ENCODE results near the gene GP2.

Gene GP2

DNA sequence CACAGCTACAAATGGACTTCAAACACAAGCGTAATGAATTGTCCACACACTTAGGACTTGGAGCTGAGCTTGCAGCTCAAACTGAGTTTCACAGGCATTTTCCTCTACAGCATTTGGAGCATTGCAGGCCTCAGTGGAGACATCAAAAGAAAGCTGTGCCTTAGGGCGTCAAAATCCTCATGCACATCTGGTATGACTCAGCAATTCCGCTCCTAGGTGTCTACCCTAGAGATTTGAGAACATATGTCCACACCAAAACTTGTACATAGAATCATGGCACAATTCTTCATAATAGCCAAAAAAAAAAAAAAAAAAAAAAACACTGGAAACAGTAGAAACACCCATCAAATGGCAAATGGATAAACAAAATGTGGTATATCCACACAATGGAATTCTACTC lies 47.1 kb downstream of the GP2 start:
- H3K14ac ChIP-seq (ENCODE audit: low read length) = no peak overlapping the region
- H3K79me2 ChIP-seq (ENCODE audit: control insufficient read depth, insufficient read depth, low read length, poor library complexity) = no peaks in the 10 kb centered on the region
- H2BK5ac ChIP-seq (ENCODE audit: low read depth, low read length, poor library complexity) = no peak overlapping the region
- H2AFZ ChIP-seq (ENCODE audit: insufficient read depth, low read length, poor library complexity) = no peak overlapping the region
- H3K27ac ChIP-seq (ENCODE audit: low read depth, low read length) = no peak overlapping the region
- H3K9ac ChIP-seq (ENCODE audit: low read length) = no peak overlapping the region
- no peaks in the 10 kb centered on the region for H3K27me3 ChIP-seq (ENCODE audit: insufficient read depth, low read length)
- no peaks in the 10 kb centered on the region for H3K79me1 ChIP-seq (ENCODE audit: low read length)
- H3K18ac ChIP-seq (ENCODE audit: low read length) = no peak overlapping the region
- no peak overlapping the region for H4K12ac ChIP-seq (ENCODE audit: low read depth, low read length)
- no peaks in the 10 kb centered on the region for H3K36me3 ChIP-seq (ENCODE audit: control insufficient read depth in 1 of 2, insufficient read depth in 2 of 2, low read length in 2 of 2)
- H3K4me2 ChIP-seq (ENCODE audit: low read length) = no peak overlapping the region
- no peak overlapping the region for H2AK5ac ChIP-seq (ENCODE audit: low read length)
- no peak overlapping the region for H4K91ac ChIP-seq (ENCODE audit: low read depth, low read length)
- H3K9me3 ChIP-seq (ENCODE audit: insufficient read depth, low read depth, low read length) = no peaks in the 10 kb centered on the region
- no peak overlapping the region for H2BK120ac ChIP-seq (ENCODE audit: insufficient read depth, low read length, poor library complexity)
- H3K23ac ChIP-seq (ENCODE audit: low read length) = no peak overlapping the region
- no peak overlapping the region for H4K8ac ChIP-seq (ENCODE audit: low read depth, low read length)
- H3K4me1 ChIP-seq (ENCODE audit: control insufficient read depth in 1 of 2, insufficient read depth in 2 of 2, low read length in 2 of 2) = no peaks in the 10 kb centered on the region
- no peak overlapping the region for H3K4ac ChIP-seq (ENCODE audit: low read depth, low read length)
- no CpG with 5 or more reads among the region's 3 CpGs for WGBS (ENCODE audit: extremely low coverage, insufficient coverage, insufficient read length)
- H3K4me3 ChIP-seq (ENCODE audit: low read depth, low read length) = no peak overlapping the region
- DNase-seq = no peak
- H2BK12ac ChIP-seq (ENCODE audit: low read length) = no peak overlapping the region

DNA sequence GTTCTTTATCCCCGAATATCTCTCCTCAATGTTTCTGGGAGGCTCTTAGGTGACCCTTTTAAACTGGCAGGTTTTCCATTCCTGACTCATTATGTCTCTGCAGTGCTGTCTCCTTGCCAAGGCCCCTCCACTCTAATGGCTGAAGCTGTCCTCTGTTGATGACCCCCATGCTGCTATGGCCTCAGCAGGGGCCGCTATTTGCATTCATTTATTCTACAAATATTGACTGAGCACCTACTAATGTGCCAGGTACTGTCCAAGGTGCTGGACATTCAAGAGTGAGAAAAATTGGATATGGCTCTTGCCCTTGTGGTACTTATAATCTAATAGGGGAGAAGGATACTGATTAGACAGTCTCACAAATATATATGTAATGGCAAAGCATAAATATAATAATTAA lies 55.4 kb downstream of the GP2 start:
- H4K12ac ChIP-seq (ENCODE audit: low read depth, low read length) = no peak overlapping the region
- H2AK5ac ChIP-seq (ENCODE audit: low read length) = no peak overlapping the region
- no peak overlapping the region for H3K18ac ChIP-seq (ENCODE audit: low read length)
- H3K27me3 ChIP-seq (ENCODE audit: insufficient read depth, low read length) = no peaks in the 10 kb centered on the region
- no peaks in the 10 kb centered on the region for H3K9me3 ChIP-seq (ENCODE audit: insufficient read depth, low read depth, low read length)
- H3K4ac ChIP-seq (ENCODE audit: low read depth, low read length) = no peak overlapping the region
- H2BK120ac ChIP-seq (ENCODE audit: insufficient read depth, low read length, poor library complexity) = no peak overlapping the region
- no peak overlapping the region for H3K23ac ChIP-seq (ENCODE audit: low read length)
- no CpG with 5 or more reads among the region's 2 CpGs for WGBS (ENCODE audit: extremely low coverage, insufficient coverage, insufficient read length)
- H2AFZ ChIP-seq (ENCODE audit: insufficient read depth, low read length, poor library complexity) = no peak overlapping the region
- no peak overlapping the region for H3K9ac ChIP-seq (ENCODE audit: low read length)
- H3K27ac ChIP-seq (ENCODE audit: low read depth, low read length) = no peak overlapping the region
- no peak overlapping the region for H3K4me3 ChIP-seq (ENCODE audit: low read depth, low read length)
- H3K4me2 ChIP-seq (ENCODE audit: low read length) = no peak overlapping the region
- no peak overlapping the region for H2BK5ac ChIP-seq (ENCODE audit: low read depth, low read length, poor library complexity)
- H4K8ac ChIP-seq (ENCODE audit: low read depth, low read length) = no peak overlapping the region
- H2BK12ac ChIP-seq (ENCODE audit: low read length) = no peak overlapping the region
- no peaks in the 10 kb centered on the region for H3K4me1 ChIP-seq (ENCODE audit: control insufficient read depth in 1 of 2, insufficient read depth in 2 of 2, low read length in 2 of 2)
- H3K14ac ChIP-seq (ENCODE audit: low read length) = no peak overlapping the region
- no peaks in the 10 kb centered on the region for H3K79me1 ChIP-seq (ENCODE audit: low read length)
- H3K79me2 ChIP-seq (ENCODE audit: control insufficient read depth, insufficient read depth, low read length, poor library complexity) = no peaks in the 10 kb centered on the region
- H3K36me3 ChIP-seq (ENCODE audit: control insufficient read depth in 1 of 2, insufficient read depth in 2 of 2, low read length in 2 of 2) = no peaks in the 10 kb centered on the region
- DNase-seq = peak in 1 of 2 donors; percentile 1
- H4K91ac ChIP-seq (ENCODE audit: low read depth, low read length) = no peak overlapping the region

GRCh38 chr16:20268409-20268808 lies 58.9 kb downstream of the GP2 start:
- Histone ChIP-seq H3K27me3 (ENCODE audit: insufficient read depth, low read length) (no peaks in the 10 kb centered on the region), H3K4me1 (ENCODE audit: control insufficient read depth in 1 of 2, insufficient read depth in 2 of 2, low read length in 2 of 2) (no peaks in the 10 kb centered on the region), H2BK12ac (ENCODE audit: low read length) (no peak overlapping the region), H2BK5ac (ENCODE audit: low read depth, low read length, poor library complexity) (no peak overlapping the region), H3K36me3 (ENCODE audit: control insufficient read depth in 1 of 2, insufficient read depth in 2 of 2, low read length in 2 of 2) (no peaks in the 10 kb centered on the region), H2AFZ (ENCODE audit: insufficient read depth, low read length, poor library complexity) (no peak overlapping the region), H4K12ac (ENCODE audit: low read depth, low read length) (no peak overlapping the region), H3K9ac (ENCODE audit: low read length) (no peak overlapping the region), H3K9me3 (ENCODE audit: insufficient read depth, low read depth, low read length) (no peaks in the 10 kb centered on the region), H4K91ac (ENCODE audit: low read depth, low read length) (no peak overlapping the region), H3K4me2 (ENCODE audit: low read length) (no peak overlapping the region), H3K79me2 (ENCODE audit: control insufficient read depth, insufficient read depth, low read length, poor library complexity) (no peaks in the 10 kb centered on the region), H3K4me3 (ENCODE audit: low read depth, low read length) (no peak overlapping the region), H2BK120ac (ENCODE audit: insufficient read depth, low read length, poor library complexity) (no peak overlapping the region), H3K79me1 (ENCODE audit: low read length) (no peaks in the 10 kb centered on the region), H3K14ac (ENCODE audit: low read length) (no peak overlapping the region), H3K23ac (ENCODE audit: low read length) (no peak overlapping the region), H3K4ac (ENCODE audit: low read depth, low read length) (no peak overlapping the region), H3K27ac (ENCODE audit: low read depth, low read length) (no peak overlapping the region), H2AK5ac (ENCODE audit: low read length) (no peak overlapping the region), H3K18ac (ENCODE audit: low read length) (no peak overlapping the region), H4K8ac (ENCODE audit: low read depth, low read length) (no peak overlapping the region)
- DNase-seq = no peak
- WGBS (ENCODE audit: extremely low coverage, insufficient coverage, insufficient read length) = no CpG with 5 or more reads among the region's 5 CpGs

DNA sequence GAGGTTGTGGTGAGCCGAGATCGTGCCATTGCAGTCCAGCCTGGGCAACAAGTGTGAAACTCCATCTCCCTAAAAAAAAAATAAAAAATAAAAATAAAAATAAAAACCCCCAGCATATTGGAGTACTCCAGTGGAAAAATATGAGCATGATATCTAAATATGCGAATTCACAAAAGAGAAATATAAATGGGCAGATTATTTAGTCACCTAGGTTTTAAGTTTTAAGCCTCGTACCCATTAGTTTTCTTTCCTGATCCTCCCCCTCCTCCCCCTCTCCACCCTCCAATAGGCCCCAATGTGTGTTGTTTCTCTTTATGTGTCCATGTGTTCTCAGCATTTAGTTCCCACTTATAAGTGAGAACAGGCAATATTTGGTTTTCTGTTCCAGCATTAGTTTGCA lies 62.3 kb downstream of the GP2 start:
- Histone ChIP-seq H2BK12ac (ENCODE audit: low read length) (no peak overlapping the region), H3K4me2 (ENCODE audit: low read length) (no peak overlapping the region), H2BK120ac (ENCODE audit: insufficient read depth, low read length, poor library complexity) (no peak overlapping the region), H3K36me3 (ENCODE audit: control insufficient read depth in 1 of 2, insufficient read depth in 2 of 2, low read length in 2 of 2) (no peaks in the 10 kb centered on the region), H3K9me3 (ENCODE audit: insufficient read depth, low read depth, low read length) (no peaks in the 10 kb centered on the region), H3K18ac (ENCODE audit: low read length) (no peak overlapping the region), H3K79me1 (ENCODE audit: low read length) (no peaks in the 10 kb centered on the region), H2BK5ac (ENCODE audit: low read depth, low read length, poor library complexity) (no peak overlapping the region), H3K27me3 (ENCODE audit: insufficient read depth, low read length) (no peaks in the 10 kb centered on the region), H3K4ac (ENCODE audit: low read depth, low read length) (no peak overlapping the region), H3K14ac (ENCODE audit: low read length) (no peak overlapping the region), H4K8ac (ENCODE audit: low read depth, low read length) (no peak overlapping the region), H3K23ac (ENCODE audit: low read length) (no peak overlapping the region), H2AFZ (ENCODE audit: insufficient read depth, low read length, poor library complexity) (no peak overlapping the region), H3K4me3 (ENCODE audit: low read depth, low read length) (no peak overlapping the region), H3K4me1 (ENCODE audit: control insufficient read depth in 1 of 2, insufficient read depth in 2 of 2, low read length in 2 of 2) (no peaks in the 10 kb centered on the region), H3K27ac (ENCODE audit: low read depth, low read length) (no peak overlapping the region), H4K91ac (ENCODE audit: low read depth, low read length) (no peak overlapping the region), H3K79me2 (ENCODE audit: control insufficient read depth, insufficient read depth, low read length, poor library complexity) (no peaks in the 10 kb centered on the region), H4K12ac (ENCODE audit: low read depth, low read length) (no peak overlapping the region), H3K9ac (ENCODE audit: low read length) (no peak overlapping the region), H2AK5ac (ENCODE audit: low read length) (no peak overlapping the region)
- no CpG with 5 or more reads among the region's 4 CpGs for WGBS (ENCODE audit: extremely low coverage, insufficient coverage, insufficient read length)
- DNase-seq = no peak

All from trophoblast cell (in vitro differentiated cells and primary cell).